ENCODE results near the gene DFFB. TPM values are rescaled to one million over a fixed set of nuclear protein-coding genes. Genes with fewer than 3 reads are reported as not detected.

Gene DFFB
- total and polyA plus RNA-seq, 2 of the 13 experiments (the other 11 are each of a cell fraction or from before 2014, with no cell fraction given), result 4.6 to 9.3 TPM

DNA sequence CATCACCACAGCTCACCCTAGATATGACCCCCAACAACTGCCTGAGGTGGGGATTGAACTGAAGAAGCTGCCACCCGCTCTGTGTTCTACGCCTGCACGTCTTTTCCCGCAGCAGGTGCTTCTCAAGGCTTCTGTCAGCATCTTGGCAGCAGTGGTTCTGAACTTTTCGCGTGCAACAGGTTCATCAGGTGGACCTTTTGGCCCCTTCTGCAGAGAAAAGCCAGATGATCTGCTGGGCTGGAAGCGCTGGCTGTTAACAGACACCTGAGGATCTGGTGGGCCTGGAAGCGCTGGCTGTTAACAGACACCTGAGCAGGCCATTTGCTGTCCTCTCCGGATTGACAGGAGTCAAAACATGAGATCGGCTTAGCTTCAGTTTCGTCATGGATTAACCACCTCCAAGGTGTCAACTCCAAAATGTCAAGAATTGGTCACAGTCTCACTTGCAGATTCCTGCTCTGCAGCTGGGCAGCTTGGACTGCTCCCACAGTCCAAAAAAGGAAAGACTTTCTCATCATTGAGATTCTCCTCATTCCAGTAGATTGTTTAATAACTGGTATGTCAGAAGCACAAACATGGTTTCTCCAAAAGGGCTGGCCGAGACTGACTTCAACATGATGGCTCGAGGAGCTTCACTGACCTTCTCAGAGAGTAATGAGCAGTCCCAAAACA, 38.1 kb downstream of the DFFB start:
- FAIRE-seq, result no peak
- ATAC-seq, result no peak
- in situ Hi-C loops (cut with HindIII; ENCODE audit: extremely low pct_ligation_motif_present, low pct_unique_long_range_greater_than_20kb) (no loop called here), intact Hi-C loops (cut with micrococcal nuclease; ENCODE audit: unreplicated experiment) (no loop called here)
- no peak for DNase-seq (ENCODE audit: low spot score)
- Histone ChIP-seq H3K4me1 (ENCODE audit: insufficient read depth, low read length) (peaks cover 19% of the 10 kb centered on the region; the same call in 1 of the 2 replicates), H2AFZ (ENCODE audit: low read length) (no peak overlapping the region), H3K27ac (ENCODE audit: extremely low read length, insufficient read depth, low read length) (no peak overlapping the region), H3K9ac (ENCODE audit: insufficient read depth, low read depth, low read length) (no peak overlapping the region), H3K9me3 (ENCODE audit: low read length) (peaks cover 4% of the 10 kb centered on the region; the same call in 1 of the 2 replicates), H3K27me3 (ENCODE audit: control insufficient read depth in 1 of 2, insufficient read depth in 2 of 2, low read length in 2 of 2) (no peaks in the 10 kb centered on the region; a peak in 1 of 5 replicates), H3K4me3 (replicated peaks in 1 of 3; ENCODE audit: insufficient read depth in 1 of 3, low read depth in 2 of 3, low read length in 3 of 3) (no peak overlapping the region), H3K36me3 (replicated peaks in 1 of 2; ENCODE audit: control insufficient read depth in 1 of 2, insufficient read depth in 2 of 2, low read length in 2 of 2) (peaks cover 13 to 28% of the 10 kb centered on the region in 2 experiments; a peak in 4 of 5 replicates), H4K20me1 (ENCODE audit: insufficient read depth, low read length) (no peaks in the 10 kb centered on the region), H3K79me2 (ENCODE audit: insufficient read depth, low read length) (peaks cover 69% of the 10 kb centered on the region), H3K4me2 (ENCODE audit: low read depth, low read length) (no peak overlapping the region)
- 97% methylated on average over 11 of the region's 13 CpGs for WGBS (ENCODE audit: low lambda C conversion rate)
- ChIA-PET CTCF (ENCODE audit: low intra/inter-chr PET ratio, low total read pairs) (no interaction called here), POLR2A (no interaction called here)
- no TSS peak for BruUV-seq (replicated peaks)
- TF ChIP-seq DZIP1 (CRISPR knock-in tag; IDR thresholded peaks at IDR 0.05) (no peak), ZNF629 (CRISPR knock-in tag; conservative IDR thresholded peaks at IDR 0.05) (no peak), ZNF607 (CRISPR knock-in tag; IDR thresholded peaks at IDR 0.05; ENCODE audit: borderline replicate concordance) (no peak), ZBTB4 (CRISPR knock-in tag; IDR thresholded peaks at IDR 0.05; ENCODE audit: borderline replicate concordance) (no peak), ZHX1 (CRISPR knock-in tag; IDR thresholded peaks at IDR 0.05; ENCODE audit: low read depth) (no peak), TBP (CRISPR knock-in tag; IDR thresholded peaks at IDR 0.05) (no peak), DMAP1 (CRISPR knock-in tag; IDR thresholded peaks at IDR 0.05) (no peak), TOE1 (CRISPR knock-in tag; IDR thresholded peaks at IDR 0.05) (no peak), SYNCRIP (IDR thresholded peaks at IDR 0.05; ENCODE audit: insufficient read depth, low read depth, low read length) (no peak), NR2C2 (CRISPR knock-in tag; IDR thresholded peaks at IDR 0.05; ENCODE audit: borderline replicate concordance) (no peak)
- TF ChIP-seq, protein P1, sequence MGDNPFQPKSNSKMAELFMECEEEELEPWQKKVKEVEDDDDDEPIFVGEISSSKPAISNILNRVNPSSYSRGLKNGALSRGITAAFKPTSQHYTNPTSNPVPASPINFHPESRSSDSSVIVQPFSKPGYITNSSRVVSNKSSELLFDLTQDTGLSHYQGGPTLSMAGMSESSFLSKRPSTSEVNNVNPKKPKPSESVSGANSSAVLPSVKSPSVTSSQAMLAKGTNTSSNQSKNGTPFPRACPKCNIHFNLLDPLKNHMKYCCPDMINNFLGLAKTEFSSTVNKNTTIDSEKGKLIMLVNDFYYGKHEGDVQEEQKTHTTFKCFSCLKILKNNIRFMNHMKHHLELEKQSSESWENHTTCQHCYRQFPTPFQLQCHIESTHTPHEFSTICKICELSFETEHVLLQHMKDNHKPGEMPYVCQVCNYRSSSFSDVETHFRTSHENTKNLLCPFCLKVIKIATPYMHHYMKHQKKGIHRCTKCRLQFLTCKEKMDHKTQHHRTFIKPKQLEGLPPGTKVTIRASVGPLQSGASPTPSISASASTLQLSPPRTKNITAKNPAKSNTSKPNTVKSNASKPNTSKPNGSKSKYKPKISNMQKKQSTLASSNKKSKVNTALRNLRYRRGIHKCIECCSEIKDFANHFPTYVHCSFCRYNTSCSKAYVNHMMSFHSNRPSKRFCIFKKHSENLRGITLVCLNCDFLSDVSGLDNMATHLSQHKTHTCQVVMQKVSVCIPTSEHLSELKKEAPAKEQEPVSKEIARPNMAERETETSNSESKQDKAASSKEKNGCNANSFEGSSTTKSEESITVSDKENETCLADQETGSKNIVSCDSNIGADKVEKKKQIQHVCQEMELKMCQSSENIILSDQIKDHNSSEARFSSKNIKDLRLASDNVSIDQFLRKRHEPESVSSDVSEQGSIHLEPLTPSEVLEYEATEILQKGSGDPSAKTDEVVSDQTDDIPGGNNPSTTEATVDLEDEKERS (CRISPR knock-in tag; IDR thresholded peaks at IDR 0.05), result no peak

Data from HepG2 (cell line).